WTC11 (cell line): Measurements from ENCODE around the gene SYT5. TPM values are rescaled to one million over a fixed set of nuclear protein-coding genes. Genes with fewer than 3 reads are reported as not detected.

Experiments
- ATAC-seq: fragments of 200-7000 bp; cut with Tn5 transposase; 2 replicates; pipeline ENCODE4 v1.10.0; 2021; ENCODE audit warnings: mild to moderate bottlenecking, moderate library complexity
- CTCF ChIA-PET: fragments of 300-600 bp; sonication (Branson Sonifier 250); formaldehyde crosslinking; loops from one replicate; lab custom pipeline; 2021; ENCODE audit warnings: antibody characterized with exemption; lab: Charles Lee
- POLR2A ChIA-PET: fragments of 350-600 bp; sonication (Branson Sonifier 250); formaldehyde crosslinking; loops from one replicate; lab custom pipeline; 2021; ENCODE audit warnings: antibody characterized with exemption; lab: Charles Lee
- DNase-seq: peaks from one replicate; pipeline ENCODE4 v3.0.0; 2021; ENCODE audit warnings: low spot score
- H3K27ac Mint-ChIP-seq: 2 replicates; pipeline ENCODE4 v1.8.0; 2021; ENCODE audit warnings: mixed read lengths
- H3K27me3 Mint-ChIP-seq: 2 replicates; pipeline ENCODE4 v1.8.0; 2021; ENCODE audit warnings: low read depth, mild to moderate bottlenecking, moderate library complexity, mixed read lengths
- H3K36me3 Mint-ChIP-seq: 2 replicates; pipeline ENCODE4 v1.8.0; 2021; ENCODE audit warnings: mixed read lengths
- H3K4me1 Mint-ChIP-seq: 2 replicates; pipeline ENCODE4 v1.8.0; 2022; ENCODE audit warnings: mixed read lengths
- H3K4me3 Mint-ChIP-seq: 2 replicates; pipeline ENCODE4 v1.8.0; 2021; ENCODE audit warnings: mild to moderate bottlenecking, moderate library complexity, mixed read lengths
- H3K9me3 Mint-ChIP-seq: 2 replicates; pipeline ENCODE4 v1.8.0; 2021; ENCODE audit warnings: mixed read lengths
- ATF1 ChIP-seq: sonication (generic); formaldehyde crosslinking; IDR thresholded peaks from 2 replicates; pipeline ENCODE4 v1.8.1; 2023; ENCODE audit warnings: mild to moderate bottlenecking, moderate library complexity, missing genetic modification reagents
- CBFB ChIP-seq: sonication (generic); formaldehyde crosslinking; IDR thresholded peaks from 2 replicates; pipeline ENCODE4 v1.8.1; 2022; ENCODE audit warnings: mild to moderate bottlenecking, low read depth, missing genetic modification reagents
- CREM ChIP-seq: sonication (generic); formaldehyde crosslinking; IDR thresholded peaks from 2 replicates; pipeline ENCODE4 v1.8.1; 2022; ENCODE audit warnings: mild to moderate bottlenecking, missing genetic modification reagents, moderate library complexity
- ELF4 ChIP-seq: sonication (generic); formaldehyde crosslinking; IDR thresholded peaks from 2 replicates; pipeline ENCODE4 v1.8.1; 2022; ENCODE audit warnings: low read depth, mild to moderate bottlenecking, moderate library complexity, missing genetic modification reagents
- ESRRA ChIP-seq: sonication (generic); formaldehyde crosslinking; IDR thresholded peaks from 2 replicates; pipeline ENCODE4 v1.8.1; 2022; ENCODE audit warnings: mild to moderate bottlenecking, missing genetic modification reagents, borderline replicate concordance
- JUN ChIP-seq: sonication (generic); formaldehyde crosslinking; IDR thresholded peaks from 2 replicates; pipeline ENCODE4 v1.8.0; 2023; ENCODE audit warnings: mild to moderate bottlenecking, missing genetic modification reagents
- KAT7 ChIP-seq: sonication (generic); formaldehyde crosslinking; IDR thresholded peaks from 2 replicates; pipeline ENCODE4 v1.8.1; 2023; ENCODE audit warnings: missing genetic modification reagents, mild to moderate bottlenecking, borderline replicate concordance
- NFATC4 ChIP-seq: fragments of 250-450 bp; sonication (Bioruptor Pico); IDR thresholded peaks from 2 replicates; pipeline ENCODE4 v1.9.0; 2021; ENCODE audit warnings: mild to moderate bottlenecking
- NR2C2 ChIP-seq: sonication (generic); formaldehyde crosslinking; IDR thresholded peaks from 2 replicates; pipeline ENCODE4 v1.8.0; 2022; ENCODE audit warnings: mild to moderate bottlenecking, missing genetic modification reagents
- NR3C1 ChIP-seq: sonication (generic); formaldehyde crosslinking; conservative IDR thresholded peaks from 2 replicates; pipeline ENCODE4 v1.8.1; 2023; ENCODE audit warnings: low read depth, mild to moderate bottlenecking, missing genetic modification reagents
- RORB ChIP-seq: fragments of 250-450 bp; sonication (Bioruptor Pico); IDR thresholded peaks from 2 replicates; pipeline ENCODE4 v1.9.0; 2021; ENCODE audit warnings: mild to moderate bottlenecking
- SMAD3 ChIP-seq: sonication (generic); formaldehyde crosslinking; IDR thresholded peaks from 2 replicates; pipeline ENCODE4 v1.8.0; 2022; ENCODE audit warnings: missing genetic modification reagents, mild to moderate bottlenecking, borderline replicate concordance
- TEAD1 ChIP-seq: sonication (generic); formaldehyde crosslinking; IDR thresholded peaks from 2 replicates; pipeline ENCODE4 v1.8.0; 2022; ENCODE audit warnings: mild to moderate bottlenecking, missing genetic modification reagents
- ZNF121 ChIP-seq: sonication (generic); formaldehyde crosslinking; IDR thresholded peaks from 2 replicates; pipeline ENCODE4 v1.8.0; 2023; ENCODE audit warnings: missing genetic modification reagents
- ZNF219 ChIP-seq: sonication (generic); formaldehyde crosslinking; IDR thresholded peaks from 2 replicates; pipeline ENCODE4 v1.8.0; 2023; ENCODE audit warnings: missing genetic modification reagents, mild to moderate bottlenecking, borderline replicate concordance
- ZNF232 ChIP-seq: sonication (generic); formaldehyde crosslinking; IDR thresholded peaks from 2 replicates; pipeline ENCODE4 v1.8.0; 2022; ENCODE audit warnings: mild to moderate bottlenecking, missing genetic modification reagents
- ZNF263 ChIP-seq: sonication (generic); formaldehyde crosslinking; IDR thresholded peaks from 2 replicates; pipeline ENCODE4 v1.8.1; 2022; ENCODE audit warnings: low read depth, mild to moderate bottlenecking, moderate library complexity, missing genetic modification reagents
- ZNF671 ChIP-seq: fragments of 250-450 bp; sonication (Bioruptor Pico); IDR thresholded peaks from 2 replicates; pipeline ENCODE4 v1.8.0; 2021; ENCODE audit warnings: mild to moderate bottlenecking
- total RNA-seq: library from RNA; stranded (reverse); gene quantifications from 3 replicates; pipeline ENCODE4 v1.2.3, GENCODE V29; 2021
- TF ChIP-seq, protein P1 (sequence below): sonication (generic); formaldehyde crosslinking; IDR thresholded peaks from 2 replicates; pipeline ENCODE4 v1.8.1; 2023; ENCODE audit warnings: mild to moderate bottlenecking, missing genetic modification reagents, moderate library complexity
- TF ChIP-seq, protein P2 (sequence below): sonication (generic); formaldehyde crosslinking; IDR thresholded peaks from 2 replicates; pipeline ENCODE4 v1.8.1; 2023; ENCODE audit warnings: mild to moderate bottlenecking, missing genetic modification reagents, moderate library complexity
- TF ChIP-seq, protein P3 (sequence below): sonication (generic); formaldehyde crosslinking; IDR thresholded peaks from 2 replicates; pipeline ENCODE4 v1.8.0; 2022; ENCODE audit warnings: mild to moderate bottlenecking, missing genetic modification reagents
- TF ChIP-seq, protein P4 (sequence below): sonication (generic); formaldehyde crosslinking; IDR thresholded peaks from 2 replicates; pipeline ENCODE4 v1.8.1; 2023; ENCODE audit warnings: mild to moderate bottlenecking, missing genetic modification reagents, borderline replicate concordance
- TF ChIP-seq, protein P5 (sequence below): sonication (generic); formaldehyde crosslinking; IDR thresholded peaks from 2 replicates; pipeline ENCODE4 v1.8.1; 2023; ENCODE audit warnings: mild to moderate bottlenecking, missing genetic modification reagents
- TF ChIP-seq, protein P6 (sequence below): sonication (generic); formaldehyde crosslinking; IDR thresholded peaks from 2 replicates; pipeline ENCODE4 v1.8.0; 2023; ENCODE audit warnings: missing genetic modification reagents
- TF ChIP-seq, protein P7 (sequence below): sonication (generic); formaldehyde crosslinking; IDR thresholded peaks from 2 replicates; pipeline ENCODE4 v1.8.1; 2022; ENCODE audit warnings: low read depth, mild to moderate bottlenecking, moderate library complexity, missing genetic modification reagents, borderline replicate concordance

SYT5 gene
- total RNA-seq, 1 experiment from 2014 or later, result 0.77 TPM

DNA sequence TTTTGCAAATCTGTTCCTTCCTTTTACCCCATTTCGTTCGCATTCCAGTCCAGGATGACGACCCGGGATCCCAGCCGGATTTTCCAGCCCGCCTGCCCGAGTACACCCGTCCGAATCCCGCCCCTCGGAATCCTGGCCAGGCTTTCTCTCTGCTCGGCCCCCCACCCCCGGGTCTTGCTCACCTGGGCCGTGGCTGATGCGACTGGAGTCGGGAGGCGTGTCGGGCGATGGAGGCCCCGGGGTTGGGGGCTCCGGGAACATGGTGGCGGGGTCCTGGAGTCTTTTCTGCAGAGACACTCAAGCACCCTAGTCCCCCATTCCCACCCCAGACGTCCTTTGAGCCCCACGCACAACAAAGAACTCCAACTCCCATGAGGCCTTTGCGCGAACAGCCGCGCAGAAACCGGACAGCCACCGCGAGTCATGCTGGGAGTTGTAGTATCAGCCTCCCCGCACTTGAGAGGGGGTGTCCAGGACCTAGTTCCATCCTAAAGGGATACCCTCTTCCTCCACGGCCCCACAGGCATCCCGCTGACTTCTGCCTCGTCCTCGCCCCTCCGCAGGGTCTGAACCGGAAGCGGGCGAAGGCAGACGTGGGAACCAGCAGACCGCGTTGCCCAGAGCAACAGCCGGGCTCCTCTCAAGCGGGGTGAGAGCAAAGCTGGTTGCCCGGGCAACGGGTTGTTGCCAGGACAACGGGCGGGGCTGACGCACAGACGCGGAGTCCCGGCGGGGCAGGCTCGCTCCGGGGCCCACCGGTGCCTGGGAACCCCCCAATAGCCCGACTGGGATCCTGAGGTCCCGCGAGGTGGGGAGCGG lies 1.1 kb downstream of the SYT5 start (continued):
- TF ChIP-seq, protein P1, sequence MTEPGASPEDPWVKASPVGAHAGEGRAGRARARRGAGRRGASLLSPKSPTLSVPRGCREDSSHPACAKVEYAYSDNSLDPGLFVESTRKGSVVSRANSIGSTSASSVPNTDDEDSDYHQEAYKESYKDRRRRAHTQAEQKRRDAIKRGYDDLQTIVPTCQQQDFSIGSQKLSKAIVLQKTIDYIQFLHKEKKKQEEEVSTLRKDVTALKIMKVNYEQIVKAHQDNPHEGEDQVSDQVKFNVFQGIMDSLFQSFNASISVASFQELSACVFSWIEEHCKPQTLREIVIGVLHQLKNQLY (CRISPR knock-in tag), result no peak
- no peak for TF ChIP-seq ESRRA
- TF ChIP-seq ZNF232 (CRISPR knock-in tag), result no peak
- TF ChIP-seq JUN (CRISPR knock-in tag), result no peak
- TF ChIP-seq ELF4 (CRISPR knock-in tag), result no peak
- TF ChIP-seq NR2C2 (CRISPR knock-in tag), result no peak
- no peak for TF ChIP-seq ZNF263 (CRISPR knock-in tag)
- TF ChIP-seq ATF1 (CRISPR knock-in tag), result no peak
- TF ChIP-seq, protein P2, sequence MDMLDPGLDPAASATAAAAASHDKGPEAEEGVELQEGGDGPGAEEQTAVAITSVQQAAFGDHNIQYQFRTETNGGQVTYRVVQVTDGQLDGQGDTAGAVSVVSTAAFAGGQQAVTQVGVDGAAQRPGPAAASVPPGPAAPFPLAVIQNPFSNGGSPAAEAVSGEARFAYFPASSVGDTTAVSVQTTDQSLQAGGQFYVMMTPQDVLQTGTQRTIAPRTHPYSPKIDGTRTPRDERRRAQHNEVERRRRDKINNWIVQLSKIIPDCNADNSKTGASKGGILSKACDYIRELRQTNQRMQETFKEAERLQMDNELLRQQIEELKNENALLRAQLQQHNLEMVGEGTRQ (CRISPR knock-in tag), result no peak
- TF ChIP-seq, protein P3, sequence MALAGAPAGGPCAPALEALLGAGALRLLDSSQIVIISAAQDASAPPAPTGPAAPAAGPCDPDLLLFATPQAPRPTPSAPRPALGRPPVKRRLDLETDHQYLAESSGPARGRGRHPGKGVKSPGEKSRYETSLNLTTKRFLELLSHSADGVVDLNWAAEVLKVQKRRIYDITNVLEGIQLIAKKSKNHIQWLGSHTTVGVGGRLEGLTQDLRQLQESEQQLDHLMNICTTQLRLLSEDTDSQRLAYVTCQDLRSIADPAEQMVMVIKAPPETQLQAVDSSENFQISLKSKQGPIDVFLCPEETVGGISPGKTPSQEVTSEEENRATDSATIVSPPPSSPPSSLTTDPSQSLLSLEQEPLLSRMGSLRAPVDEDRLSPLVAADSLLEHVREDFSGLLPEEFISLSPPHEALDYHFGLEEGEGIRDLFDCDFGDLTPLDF (CRISPR knock-in tag), result no peak
- TF ChIP-seq, protein P4, sequence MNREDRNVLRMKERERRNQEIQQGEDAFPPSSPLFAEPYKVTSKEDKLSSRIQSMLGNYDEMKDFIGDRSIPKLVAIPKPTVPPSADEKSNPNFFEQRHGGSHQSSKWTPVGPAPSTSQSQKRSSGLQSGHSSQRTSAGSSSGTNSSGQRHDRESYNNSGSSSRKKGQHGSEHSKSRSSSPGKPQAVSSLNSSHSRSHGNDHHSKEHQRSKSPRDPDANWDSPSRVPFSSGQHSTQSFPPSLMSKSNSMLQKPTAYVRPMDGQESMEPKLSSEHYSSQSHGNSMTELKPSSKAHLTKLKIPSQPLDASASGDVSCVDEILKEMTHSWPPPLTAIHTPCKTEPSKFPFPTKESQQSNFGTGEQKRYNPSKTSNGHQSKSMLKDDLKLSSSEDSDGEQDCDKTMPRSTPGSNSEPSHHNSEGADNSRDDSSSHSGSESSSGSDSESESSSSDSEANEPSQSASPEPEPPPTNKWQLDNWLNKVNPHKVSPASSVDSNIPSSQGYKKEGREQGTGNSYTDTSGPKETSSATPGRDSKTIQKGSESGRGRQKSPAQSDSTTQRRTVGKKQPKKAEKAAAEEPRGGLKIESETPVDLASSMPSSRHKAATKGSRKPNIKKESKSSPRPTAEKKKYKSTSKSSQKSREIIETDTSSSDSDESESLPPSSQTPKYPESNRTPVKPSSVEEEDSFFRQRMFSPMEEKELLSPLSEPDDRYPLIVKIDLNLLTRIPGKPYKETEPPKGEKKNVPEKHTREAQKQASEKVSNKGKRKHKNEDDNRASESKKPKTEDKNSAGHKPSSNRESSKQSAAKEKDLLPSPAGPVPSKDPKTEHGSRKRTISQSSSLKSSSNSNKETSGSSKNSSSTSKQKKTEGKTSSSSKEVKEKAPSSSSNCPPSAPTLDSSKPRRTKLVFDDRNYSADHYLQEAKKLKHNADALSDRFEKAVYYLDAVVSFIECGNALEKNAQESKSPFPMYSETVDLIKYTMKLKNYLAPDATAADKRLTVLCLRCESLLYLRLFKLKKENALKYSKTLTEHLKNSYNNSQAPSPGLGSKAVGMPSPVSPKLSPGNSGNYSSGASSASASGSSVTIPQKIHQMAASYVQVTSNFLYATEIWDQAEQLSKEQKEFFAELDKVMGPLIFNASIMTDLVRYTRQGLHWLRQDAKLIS (CRISPR knock-in tag), result no peak
- TF ChIP-seq KAT7 (CRISPR knock-in tag), result no peak

DNA sequence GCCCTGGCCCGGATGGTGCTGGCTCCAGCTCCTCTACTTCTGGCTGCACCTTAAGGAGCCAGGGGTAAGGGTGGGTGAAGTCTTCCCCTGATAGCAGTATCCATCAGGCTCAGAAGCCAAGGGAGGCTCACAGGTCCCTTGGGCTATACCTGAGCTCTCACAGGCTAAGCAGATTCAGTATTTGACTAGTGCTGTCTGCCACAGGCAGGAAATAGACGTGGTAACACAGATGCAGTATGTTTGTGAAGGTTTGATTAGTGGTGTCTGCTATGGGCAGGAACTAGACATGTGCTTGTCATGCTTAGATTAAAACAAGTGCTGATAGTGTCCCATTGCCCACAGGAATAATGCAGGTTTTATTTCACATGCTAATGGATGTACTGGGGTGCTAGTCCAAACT lies 4.0 kb downstream of the SYT5 start:
- TF ChIP-seq ZNF121 (CRISPR knock-in tag) (no peak), NR3C1 (CRISPR knock-in tag) (no peak), ELF4 (CRISPR knock-in tag) (no peak), ZNF219 (no peak), CREM (no peak), TEAD1 (no peak), CBFB (CRISPR knock-in tag) (no peak), SMAD3 (no peak), NFATC4 (no peak), ZNF671 (no peak), RORB (CRISPR knock-in tag) (no peak), JUN (CRISPR knock-in tag) (no peak)
- TF ChIP-seq, protein P5, sequence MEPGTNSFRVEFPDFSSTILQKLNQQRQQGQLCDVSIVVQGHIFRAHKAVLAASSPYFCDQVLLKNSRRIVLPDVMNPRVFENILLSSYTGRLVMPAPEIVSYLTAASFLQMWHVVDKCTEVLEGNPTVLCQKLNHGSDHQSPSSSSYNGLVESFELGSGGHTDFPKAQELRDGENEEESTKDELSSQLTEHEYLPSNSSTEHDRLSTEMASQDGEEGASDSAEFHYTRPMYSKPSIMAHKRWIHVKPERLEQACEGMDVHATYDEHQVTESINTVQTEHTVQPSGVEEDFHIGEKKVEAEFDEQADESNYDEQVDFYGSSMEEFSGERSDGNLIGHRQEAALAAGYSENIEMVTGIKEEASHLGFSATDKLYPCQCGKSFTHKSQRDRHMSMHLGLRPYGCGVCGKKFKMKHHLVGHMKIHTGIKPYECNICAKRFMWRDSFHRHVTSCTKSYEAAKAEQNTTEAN, result no peak
- TF ChIP-seq, protein P6, sequence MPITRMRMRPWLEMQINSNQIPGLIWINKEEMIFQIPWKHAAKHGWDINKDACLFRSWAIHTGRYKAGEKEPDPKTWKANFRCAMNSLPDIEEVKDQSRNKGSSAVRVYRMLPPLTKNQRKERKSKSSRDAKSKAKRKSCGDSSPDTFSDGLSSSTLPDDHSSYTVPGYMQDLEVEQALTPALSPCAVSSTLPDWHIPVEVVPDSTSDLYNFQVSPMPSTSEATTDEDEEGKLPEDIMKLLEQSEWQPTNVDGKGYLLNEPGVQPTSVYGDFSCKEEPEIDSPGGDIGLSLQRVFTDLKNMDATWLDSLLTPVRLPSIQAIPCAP (CRISPR knock-in tag), result no peak
- TF ChIP-seq, protein P3 (CRISPR knock-in tag), result no peak
- TF ChIP-seq, protein P7, sequence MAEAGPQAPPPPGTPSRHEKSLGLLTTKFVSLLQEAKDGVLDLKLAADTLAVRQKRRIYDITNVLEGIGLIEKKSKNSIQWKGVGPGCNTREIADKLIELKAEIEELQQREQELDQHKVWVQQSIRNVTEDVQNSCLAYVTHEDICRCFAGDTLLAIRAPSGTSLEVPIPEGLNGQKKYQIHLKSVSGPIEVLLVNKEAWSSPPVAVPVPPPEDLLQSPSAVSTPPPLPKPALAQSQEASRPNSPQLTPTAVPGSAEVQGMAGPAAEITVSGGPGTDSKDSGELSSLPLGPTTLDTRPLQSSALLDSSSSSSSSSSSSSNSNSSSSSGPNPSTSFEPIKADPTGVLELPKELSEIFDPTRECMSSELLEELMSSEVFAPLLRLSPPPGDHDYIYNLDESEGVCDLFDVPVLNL, result no peak
- H3K27me3 Mint-ChIP-seq, result peaks cover 94% of the 10 kb centered on the region
- peaks cover 28% of the 10 kb centered on the region for H3K4me1 Mint-ChIP-seq
- POLR2A ChIA-PET, result interaction anchor here (0.8 kb wide), 1 partner anchor 20 kb away, joined by 3 read pairs; no protein-coding TSS in a partner anchor
- H3K27ac Mint-ChIP-seq, result no peak overlapping the region
- H3K4me3 Mint-ChIP-seq, result no peak overlapping the region
- no peak for ATAC-seq
- no peak for DNase-seq
- CTCF ChIA-PET, result interaction anchor here (0.5 to 3.6 kb wide), 7 partner anchors 10 to 242 kb away, joined by 3 to 23 read pairs (median 7); partner anchors contain the start of gene DNAAF3
- H3K36me3 Mint-ChIP-seq, result no peaks in the 10 kb centered on the region
- no peaks in the 10 kb centered on the region for H3K9me3 Mint-ChIP-seq
